Right lobe of liver (tissue), 4 donors: ENCODE results near the gene MED27.

Source experiments
- CTCF ChIP-seq, 4 donors: fragments of 200-600 bp in 3 of 4; fragments of 450-650 bp in 1 of 4; IDR thresholded peaks; one replicate each; pipeline versions ENCODE4 v1.5.1 to v1.8.0; 2016 to 2022; ENCODE audit warnings: antibody characterized with exemption in 4 of 4, mild to moderate bottlenecking in 2 of 4
- POLR2A ChIP-seq: fragments of 450-650 bp; IDR thresholded peaks from one replicate; pipeline ENCODE4 v1.6.1; 2017; ENCODE audit warnings: antibody characterized with exemption, mild to moderate bottlenecking
- donor health status: DM: no; HTN: no; CAD: no.
- donor health status: DM: no; HTN: no; CAD: no.
- donor health status: DM: no; HTN: yes; CAD: no.

GRCh38 chr9:132066057-132066456 is 13.6 kb downstream of the MED27 start:
- no peak for TF ChIP-seq CTCF (IDR thresholded peaks at IDR 0.05)
- TF ChIP-seq POLR2A, result no peak
